ENCODE data around the gene ELOVL1.

- TF ChIP-seq CTCF (IDR thresholded peaks at IDR 0.05; ENCODE audit: low read depth, low read length, missing input control), result no peak
- no peak for TF ChIP-seq FOXA2 (IDR thresholded peaks at IDR 0.05)
- no peak for TF ChIP-seq REST (IDR thresholded peaks at IDR 0.05)
- no peak for TF ChIP-seq JUND (IDR thresholded peaks at IDR 0.05)
- TF ChIP-seq ZBTB33 (IDR thresholded peaks at IDR 0.05), result no peak
- TF ChIP-seq GABPA (IDR thresholded peaks at IDR 0.05 in 1 of 2, conservative IDR thresholded peaks at IDR 0.05 in 1 of 2), result no peak
- TF ChIP-seq NR2F2 (IDR thresholded peaks at IDR 0.05), result no peak
These were observed 29.8 kb downstream of the ELOVL1 start for GRCh38 chr1:43338001-43338400.
